Measurements from ENCODE around the gene TMEM204.

The TMEM204 gene

GRCh38 chr16:1499756-1500464 is 33.6 kb upstream of the TMEM204 start:
- DNase-seq = no peak

GRCh38 chr16:1500465-1501150 is 32.9 kb upstream of the TMEM204 start:
- DNase-seq = no peak

GRCh38 chr16:1501630-1502029 is 31.8 kb upstream of the TMEM204 start:
- DNase-seq = no peak

- no peak for DNase-seq
Observed at GRCh38 chr16:1502092-1503004, 31.1 kb upstream of the TMEM204 start.

- DNase-seq = no peak
Observed at GRCh38 chr16:1503110-1503955, 30.1 kb upstream of the TMEM204 start.

- DNase-seq = no peak
Observed at GRCh38 chr16:1505073-1505844, 28.2 kb upstream of the TMEM204 start.

GRCh38 chr16:1505912-1506311 is 27.6 kb upstream of the TMEM204 start:
- no peak for DNase-seq

- no peak for DNase-seq
Observed at GRCh38 chr16:1506494-1507213, 26.8 kb upstream of the TMEM204 start.

GRCh38 chr16:1508494-1509187 is 24.8 kb upstream of the TMEM204 start:
- no peak for DNase-seq

GRCh38 chr16:1509307-1510221 is 23.9 kb upstream of the TMEM204 start:
- no peak for DNase-seq

GRCh38 chr16:1510272-1510671 is 23.2 kb upstream of the TMEM204 start:
- DNase-seq = no peak

- no peak for DNase-seq
Observed at GRCh38 chr16:1510941-1511351, 22.5 kb upstream of the TMEM204 start.

GRCh38 chr16:1511662-1512569 is 21.6 kb upstream of the TMEM204 start:
- DNase-seq = no peak

- no peak for DNase-seq
Observed at GRCh38 chr16:1512774-1513173, 20.7 kb upstream of the TMEM204 start.

- DNase-seq = no peak
Observed at GRCh38 chr16:1514507-1514906, 19.0 kb upstream of the TMEM204 start.

- no peak for DNase-seq
Observed at GRCh38 chr16:1518626-1519135, 14.8 kb upstream of the TMEM204 start.

- DNase-seq = no peak
Observed at GRCh38 chr16:1519831-1520230, 13.6 kb upstream of the TMEM204 start.

GRCh38 chr16:1520461-1520860 is 13.0 kb upstream of the TMEM204 start:
- no peak for DNase-seq
